ENCODE results near the gene RAB26. TPM values are rescaled to one million over a fixed set of nuclear protein-coding genes. Genes with fewer than 3 reads are reported as not detected.
"Not testable (repeated sequence)": the region's sequence is repeated elsewhere in the genome, so short reads cannot be mapped to it uniquely, and the experiment has no call there.

Gene RAB26
- polyA plus RNA-seq, 1 donor, result 2.1 TPM

DNA sequence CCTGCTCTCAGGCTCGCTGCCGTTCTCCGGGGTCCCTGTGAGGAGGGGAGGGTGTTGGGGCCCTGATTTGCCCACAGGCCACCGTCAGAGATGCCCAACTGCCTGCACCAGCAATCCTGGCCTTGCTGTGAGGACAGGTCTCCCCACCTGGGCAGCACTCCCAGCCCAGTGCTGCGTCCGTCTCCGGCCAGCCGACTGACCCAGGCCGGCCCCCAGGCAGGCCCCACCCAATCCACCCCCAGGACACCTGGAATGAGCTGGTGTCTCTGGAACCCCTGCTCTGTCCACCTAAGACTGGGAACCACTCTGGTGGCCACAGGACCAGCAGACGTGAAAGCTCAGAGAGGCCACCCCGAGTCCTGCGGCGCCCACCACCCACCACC, 32.8 kb upstream of the RAB26 start:
- no peak for DNase-seq

DNA sequence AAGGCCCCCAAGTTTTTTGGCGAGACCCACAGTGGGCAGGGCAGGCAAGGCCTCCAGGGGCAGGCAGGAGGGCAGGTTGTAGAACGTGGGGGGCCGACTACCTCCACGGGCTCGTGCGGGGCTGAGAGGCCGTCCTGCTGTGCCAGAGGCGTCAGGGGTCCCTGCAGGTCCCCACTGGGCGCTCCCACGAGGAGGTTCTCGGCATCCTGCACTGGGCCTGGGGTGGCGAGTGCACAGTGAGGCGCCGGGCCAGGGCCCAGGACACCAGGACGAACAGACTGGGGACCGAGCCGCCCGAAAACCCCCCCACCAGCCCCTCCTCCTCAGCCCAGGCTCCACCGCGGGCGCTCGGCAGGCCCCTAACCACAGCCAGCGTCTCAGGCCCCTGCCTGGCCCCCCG, 32.0 kb upstream of the RAB26 start:
- DNase-seq, result not testable (repeated sequence)

DNA sequence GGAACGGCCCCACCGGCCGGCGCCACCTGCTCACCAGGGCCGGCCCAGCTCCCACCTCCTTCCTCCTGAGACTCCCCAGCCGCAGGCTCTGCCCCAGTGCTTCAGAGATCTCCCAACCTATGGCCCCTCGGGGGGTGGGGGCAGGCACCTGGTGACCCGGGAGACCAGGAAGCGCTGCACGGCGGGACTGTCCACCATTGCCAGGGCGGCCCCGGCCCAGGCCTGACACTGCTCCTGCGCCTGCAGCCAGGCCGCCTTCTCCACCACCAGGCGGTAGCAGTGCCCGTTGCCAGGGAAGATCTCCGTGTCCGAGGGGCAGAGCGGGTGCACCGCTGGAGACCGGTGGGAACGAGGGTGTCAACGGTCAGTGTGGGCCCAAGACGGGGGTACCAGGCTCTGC, 31.1 kb upstream of the RAB26 start:
- DNase-seq, result not testable (repeated sequence)

DNA sequence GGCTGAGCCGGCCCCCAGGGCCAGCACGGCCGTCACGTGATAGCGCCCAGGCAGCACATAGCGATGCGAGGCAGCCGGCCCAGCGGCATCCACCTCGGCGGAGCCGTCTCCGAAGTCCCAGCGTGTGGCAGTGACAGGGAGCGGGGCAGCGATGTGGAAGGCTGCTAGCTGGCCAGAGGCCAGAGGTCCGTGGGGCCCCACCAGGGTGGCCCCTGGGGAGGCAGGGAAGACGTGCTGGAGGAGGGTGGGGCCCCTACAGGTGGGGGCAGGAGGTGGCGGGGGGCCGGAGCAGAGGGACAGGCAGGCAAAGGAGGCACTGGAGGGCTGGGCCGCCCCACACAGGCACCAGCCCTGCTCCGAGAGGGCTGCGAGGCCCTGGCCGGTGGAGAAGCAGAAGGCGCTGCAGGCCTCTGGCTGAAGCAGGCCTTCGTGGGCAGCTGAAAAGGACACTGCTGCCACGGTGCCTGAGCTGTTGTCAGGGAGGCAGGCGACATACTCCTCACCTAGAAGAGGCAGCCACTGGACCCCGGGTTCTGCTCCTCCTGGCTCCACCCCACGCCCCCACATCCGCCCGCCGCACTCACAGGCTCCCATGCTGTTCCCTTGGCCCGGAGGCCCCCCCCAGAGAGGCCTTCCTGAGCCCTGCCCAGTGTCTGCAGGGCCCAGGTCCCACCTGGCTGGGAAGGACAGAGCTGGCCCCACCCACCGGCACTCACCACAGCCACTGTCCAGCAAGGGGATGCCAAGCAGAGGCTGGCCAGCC, 30.3 kb upstream of the RAB26 start:
- DNase-seq, result not testable (repeated sequence)

DNA sequence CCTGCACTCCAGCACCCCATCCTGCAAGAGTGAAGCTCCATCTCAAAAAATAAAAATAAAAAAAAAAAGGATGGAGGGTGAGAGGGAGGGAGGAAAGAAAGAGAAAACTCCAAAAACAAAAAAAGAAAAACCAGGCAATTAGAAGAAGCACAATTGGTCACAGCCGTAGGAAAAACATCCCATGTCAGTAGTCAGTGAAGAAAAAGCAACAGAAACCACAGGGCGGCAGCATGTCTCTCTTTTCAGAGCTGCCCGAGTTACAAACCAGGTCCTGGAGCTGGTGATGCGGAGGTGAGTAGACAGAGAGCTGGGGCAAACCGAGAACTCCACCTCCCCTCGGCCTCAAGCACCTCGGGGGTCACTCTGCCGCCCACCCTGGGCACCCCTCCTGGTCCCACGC, 27.1 kb upstream of the RAB26 start:
- DNase-seq, result not testable (repeated sequence)

DNA sequence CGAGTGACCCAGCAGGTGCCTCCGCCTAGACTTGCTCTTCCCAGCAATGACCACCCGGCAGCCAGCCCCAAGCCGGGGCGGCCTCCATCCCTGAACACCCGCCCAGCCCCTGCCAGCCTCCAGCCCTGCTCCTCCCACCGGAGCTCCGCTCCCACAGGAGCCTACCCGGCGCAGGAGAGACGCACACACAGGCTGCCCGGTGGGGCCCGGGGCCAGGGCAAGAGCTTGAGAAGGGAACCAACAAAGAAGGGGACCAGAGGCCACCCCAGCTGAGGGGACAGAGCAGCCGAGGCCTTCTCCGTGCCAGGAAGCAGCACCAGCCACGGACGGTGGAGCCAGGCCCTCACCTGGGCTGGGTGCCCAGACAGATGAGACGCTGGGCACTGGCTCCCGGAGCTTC, 26.6 kb upstream of the RAB26 start:
- DNase-seq, result no peak

DNA sequence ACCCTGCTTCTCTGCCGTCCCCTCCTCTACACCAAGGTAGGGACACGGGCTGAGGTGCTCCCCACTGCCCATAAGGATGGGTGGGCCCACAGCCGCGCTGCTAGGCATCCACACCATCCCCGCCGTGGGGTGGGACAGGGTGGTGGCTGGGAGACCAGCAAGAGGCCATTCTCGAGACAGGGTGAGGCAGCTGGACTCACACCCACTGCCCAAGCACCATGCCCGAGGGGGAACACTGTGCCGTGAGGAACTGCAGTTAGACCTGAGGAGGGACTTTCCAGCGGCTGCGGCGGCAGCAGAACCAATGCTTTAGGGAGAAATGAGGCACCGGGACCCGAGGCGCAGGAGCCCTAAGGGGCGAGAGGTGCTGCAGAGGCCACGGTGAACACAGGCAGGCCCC, 26.0 kb upstream of the RAB26 start:
- DNase-seq, result no peak

DNA sequence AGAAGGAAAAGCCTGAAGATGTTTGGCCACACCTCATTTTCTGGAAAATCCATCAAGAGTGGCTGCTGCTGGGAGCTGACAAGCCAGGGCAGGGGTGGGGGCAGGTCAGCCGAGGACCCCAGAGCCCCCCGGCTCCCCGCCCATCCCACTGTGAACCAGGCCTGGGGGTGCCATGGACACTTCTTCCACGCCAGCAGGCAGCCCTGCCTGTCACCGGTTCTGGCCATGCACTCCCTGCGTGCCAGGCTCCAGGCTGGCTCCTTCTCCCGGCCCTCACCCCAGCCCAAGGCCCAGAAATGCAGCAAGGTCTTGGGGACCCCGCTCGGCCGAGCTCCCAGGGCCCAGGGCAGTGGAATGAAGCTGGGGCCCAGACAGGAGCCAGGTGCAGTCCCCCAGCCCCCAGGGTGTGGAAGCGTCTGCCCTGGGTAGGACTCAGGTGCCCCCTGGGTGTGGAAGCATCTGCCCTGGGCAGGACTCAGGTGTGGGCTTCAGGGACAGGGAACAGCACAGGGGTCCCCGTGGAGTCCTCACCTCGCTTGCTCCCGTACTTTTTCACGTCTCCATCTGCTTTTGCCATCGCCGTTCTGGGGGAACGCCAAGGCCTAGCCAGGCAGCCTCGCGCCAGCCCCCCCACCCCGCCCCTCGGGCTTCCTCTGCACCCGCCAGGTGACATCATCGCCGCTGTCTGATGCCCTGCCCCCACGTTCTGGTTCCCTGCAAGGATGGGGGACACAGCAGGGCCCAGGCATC, 25.3 kb upstream of the RAB26 start:
- not testable (repeated sequence) for DNase-seq

DNA sequence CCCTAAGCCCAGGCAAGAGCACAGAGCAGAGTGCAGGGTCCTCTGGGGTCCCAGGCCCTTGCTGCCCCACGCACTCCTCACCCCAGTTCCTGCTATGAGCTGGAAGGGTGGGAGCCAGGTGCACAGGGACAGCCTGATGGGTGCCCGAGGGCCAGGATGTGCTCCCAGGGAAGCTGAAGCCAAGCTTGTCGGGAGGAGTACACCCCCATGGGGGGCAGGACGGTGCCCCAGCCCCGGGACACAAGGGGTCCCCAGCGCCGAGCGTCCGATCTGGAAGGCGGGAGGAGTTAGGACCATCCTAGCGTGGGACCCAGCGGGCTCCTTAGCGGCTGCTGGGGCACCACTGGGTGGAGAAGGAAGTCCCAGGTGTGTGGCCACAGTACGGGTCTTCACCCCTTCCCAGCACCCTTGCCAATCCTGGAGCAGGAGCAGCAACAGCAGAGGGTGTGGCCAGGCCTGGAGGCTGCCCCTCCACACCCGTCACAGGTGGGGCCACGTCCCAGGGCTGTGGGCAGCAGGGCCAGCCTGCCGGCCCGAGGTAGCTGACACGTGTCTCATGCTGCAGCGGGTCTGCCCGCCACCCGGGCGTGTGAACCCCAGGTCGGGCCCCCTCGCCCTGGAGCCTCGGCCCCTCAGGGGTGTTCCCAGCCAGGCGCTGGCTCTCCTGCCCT, 24.6 kb upstream of the RAB26 start:
- not testable (repeated sequence) for DNase-seq

DNA sequence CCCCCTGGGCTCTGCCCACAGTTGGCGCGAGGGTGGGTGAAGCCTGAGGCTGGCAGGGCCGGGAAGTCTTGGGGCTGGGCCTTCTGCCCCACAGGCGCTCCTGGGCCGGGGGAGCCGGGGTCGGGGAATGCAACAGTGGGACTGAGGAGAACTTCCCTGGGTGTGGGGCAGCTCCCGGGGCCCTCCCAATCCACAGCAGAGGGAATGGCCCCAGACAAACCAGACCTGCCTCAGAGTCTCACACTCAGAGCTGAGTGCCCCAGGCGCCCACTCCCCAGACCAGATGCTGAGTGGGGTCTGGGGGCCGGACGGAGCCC, 24.1 kb upstream of the RAB26 start:
- DNase-seq, result not testable (repeated sequence)

DNA sequence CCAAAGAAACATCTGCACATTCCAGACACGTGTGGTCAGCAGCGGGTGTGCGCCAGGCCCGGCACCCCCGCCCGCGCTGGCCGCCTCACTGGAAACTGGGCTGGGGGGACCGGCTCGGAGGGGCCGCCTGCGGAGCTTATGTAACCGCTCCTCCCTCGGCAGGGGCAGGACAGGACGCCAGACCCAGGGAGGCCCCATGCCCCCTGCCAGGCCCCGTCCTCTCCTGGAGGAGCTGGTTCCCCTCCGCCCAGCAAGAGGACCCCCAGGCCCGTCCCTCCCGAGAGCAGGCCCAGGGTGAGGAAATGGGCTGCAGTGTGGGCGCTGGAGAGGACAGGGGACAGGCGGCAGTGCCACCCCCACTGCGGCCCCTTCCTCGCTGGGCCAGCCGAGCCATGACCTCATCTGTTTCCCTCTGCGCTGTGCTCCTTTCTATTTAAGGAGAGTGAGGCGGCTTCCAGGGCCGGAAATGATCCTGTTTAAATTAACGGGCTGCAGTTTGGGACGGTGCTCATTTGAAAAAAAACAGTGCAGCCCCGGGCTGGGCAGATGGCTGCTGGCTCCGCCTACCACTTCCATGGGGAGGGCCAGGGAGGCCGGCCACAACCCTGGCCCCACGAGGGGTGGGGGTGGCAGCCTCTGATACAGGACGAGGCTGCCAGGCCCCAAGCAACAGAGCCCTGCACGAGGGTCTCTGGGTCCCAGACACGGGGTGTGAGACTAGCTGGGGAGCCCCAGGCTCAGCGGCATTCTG, 23.6 kb upstream of the RAB26 start:
- DNase-seq, result peak; percentile 61

DNA sequence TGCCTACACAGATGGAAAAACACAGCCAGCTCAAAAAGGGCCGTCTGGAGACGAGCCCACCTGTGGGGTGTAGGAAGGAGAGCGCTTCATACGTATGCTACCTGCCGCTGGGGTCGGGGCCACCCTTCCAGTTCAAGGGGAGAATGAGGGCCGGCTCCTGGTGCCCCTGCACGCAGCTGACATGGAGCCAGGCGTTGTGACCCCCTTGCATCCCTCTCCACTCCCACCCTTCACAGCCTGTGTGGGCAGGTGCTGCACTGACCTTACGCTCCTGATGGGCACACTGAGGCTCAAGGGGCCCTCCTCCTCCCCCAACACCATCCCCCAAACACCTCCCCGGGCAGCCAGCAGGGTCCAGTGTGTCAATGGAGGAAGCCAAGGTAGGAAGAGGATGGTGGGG, 22.8 kb upstream of the RAB26 start:
- DNase-seq, result not testable (repeated sequence)

DNA sequence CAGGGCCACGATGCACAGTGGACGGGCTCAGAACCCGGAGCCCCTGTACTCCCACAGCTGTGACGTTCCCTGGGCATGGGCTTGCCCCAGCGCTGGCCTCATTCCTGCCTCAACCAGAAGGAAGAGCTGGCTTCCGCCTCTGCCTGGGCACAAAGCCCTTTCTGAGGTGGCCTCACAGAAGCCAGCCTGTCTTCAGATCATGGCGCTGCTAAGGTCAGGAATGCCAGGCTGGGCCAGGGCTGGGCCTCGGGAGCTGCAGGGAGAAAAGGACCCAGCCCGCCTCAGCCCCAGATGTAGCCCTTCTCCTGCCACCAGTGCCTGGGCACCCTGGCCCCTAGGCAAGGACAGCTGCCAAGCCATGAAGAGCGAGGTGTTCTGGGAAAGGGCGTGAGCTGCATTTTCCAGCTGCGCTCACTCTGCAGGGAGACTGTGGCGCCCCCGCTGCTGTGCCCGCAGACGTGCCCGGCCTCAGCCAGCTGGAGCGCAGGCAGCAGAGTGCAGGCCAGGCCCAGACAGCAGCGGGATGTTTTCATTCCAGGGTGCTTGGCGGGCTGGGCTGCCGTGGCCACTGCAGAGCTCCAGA, 22.2 kb upstream of the RAB26 start:
- DNase-seq, result not testable (repeated sequence)

DNA sequence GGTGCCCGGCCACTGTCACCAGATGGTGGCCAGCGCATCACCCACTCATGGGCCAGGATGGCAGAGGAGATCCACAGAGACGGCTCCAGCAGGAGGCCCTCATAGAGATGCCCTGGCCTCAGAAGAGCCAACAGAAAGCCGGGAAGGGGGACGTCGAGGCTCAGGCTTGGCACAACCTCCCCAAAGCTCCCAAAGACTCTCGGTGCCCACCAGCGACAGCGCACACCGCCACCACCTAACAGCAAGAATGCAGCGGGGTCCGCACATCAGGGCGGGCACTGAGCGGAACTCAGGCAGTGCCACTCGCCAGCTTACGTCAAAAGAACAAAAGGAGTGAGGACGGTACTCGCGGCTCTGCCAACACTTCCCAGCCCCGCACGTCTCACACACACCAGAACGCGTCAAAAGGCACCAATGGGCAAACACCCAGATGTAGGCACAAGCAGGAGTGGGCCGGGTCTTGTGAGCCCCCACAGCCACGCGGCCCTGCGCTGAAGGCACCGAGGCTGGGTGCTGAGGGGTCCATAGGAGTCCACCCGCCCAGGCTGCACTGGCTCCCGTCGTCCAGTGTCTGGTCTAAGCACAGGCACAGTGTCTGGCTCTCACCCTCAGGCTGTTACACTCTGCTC, 21.4 kb upstream of the RAB26 start:
- not testable (repeated sequence) for DNase-seq

DNA sequence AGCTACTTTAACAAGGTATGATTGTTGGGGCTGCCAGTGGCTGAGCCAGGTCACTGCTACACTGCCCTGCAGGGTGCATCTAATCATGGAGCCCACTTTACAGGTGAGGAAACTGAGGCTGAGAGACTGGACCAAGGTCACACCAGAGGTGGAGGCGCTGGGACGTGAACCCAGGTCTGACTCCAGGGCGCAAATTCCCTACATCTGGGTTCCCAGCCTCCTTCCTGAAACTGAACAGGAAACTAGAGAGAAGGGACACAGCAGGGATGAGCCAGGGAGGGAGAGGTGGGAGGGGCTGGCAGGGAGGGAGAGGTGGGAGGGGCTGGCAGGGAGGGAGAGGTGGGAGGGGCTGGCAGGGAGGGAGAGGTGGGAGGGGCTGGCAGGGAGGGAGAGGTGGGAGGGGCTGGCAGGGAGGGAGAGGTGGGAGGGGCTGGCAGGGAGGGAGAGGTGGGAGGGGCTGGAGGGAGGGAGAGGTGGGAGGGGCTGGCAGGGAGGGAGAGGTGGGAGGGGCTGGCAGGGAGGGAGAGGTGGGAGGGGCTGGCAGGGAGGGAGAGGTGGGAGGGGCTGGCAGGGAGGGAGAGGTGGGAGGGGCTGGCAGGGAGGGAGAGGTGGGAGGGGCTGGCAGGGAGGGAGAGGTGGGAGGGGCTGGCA, 20.7 kb upstream of the RAB26 start:
- not testable (repeated sequence) for DNase-seq

DNA sequence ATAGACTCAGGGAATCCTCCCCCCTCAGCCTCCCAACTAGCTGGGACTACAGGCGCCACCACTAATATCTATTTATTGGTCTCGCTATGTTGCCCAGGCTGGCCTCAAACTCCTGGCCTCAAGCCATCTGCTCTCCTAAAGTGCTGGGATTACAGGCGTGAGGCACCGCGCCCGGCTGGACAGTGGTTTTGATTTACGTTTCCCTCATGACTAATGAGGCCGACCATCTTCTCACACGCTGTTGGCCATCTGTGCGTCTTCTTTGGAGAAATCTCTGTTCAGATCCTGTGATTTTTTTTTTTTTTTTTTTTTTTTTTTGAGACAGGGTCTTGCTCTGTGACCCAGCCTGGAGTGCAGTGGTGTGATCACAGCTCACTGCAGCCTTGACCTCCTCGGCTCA, 19.2 kb upstream of the RAB26 start:
- not testable (repeated sequence) for DNase-seq

DNA sequence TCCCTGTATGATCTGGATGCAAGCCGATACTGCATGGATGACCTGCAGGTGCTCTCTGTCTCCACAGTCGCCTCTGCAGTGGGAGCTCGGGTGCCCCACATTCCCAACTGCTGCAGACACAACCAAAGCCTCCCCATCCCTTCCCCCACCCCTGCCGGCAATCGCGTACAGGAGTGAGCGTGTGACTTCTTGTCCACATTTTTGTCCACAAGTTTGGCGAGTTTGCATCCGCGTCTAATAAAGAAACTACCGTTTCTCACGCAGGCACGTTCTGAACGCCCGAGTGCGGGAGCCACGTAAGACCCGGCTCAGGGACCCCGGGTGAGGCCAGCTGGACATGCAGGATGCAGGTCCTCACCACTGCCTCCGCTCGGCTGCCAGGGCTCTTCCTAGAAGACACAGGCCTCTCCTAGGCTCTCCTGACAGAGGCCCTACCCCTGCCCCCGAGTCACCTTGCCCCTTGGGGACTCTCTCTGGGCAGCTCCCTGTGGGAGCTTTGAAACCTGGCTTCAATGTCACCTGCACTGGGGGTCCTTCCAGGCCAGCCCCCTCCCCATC, 18.5 kb upstream of the RAB26 start:
- not testable (repeated sequence) for DNase-seq

DNA sequence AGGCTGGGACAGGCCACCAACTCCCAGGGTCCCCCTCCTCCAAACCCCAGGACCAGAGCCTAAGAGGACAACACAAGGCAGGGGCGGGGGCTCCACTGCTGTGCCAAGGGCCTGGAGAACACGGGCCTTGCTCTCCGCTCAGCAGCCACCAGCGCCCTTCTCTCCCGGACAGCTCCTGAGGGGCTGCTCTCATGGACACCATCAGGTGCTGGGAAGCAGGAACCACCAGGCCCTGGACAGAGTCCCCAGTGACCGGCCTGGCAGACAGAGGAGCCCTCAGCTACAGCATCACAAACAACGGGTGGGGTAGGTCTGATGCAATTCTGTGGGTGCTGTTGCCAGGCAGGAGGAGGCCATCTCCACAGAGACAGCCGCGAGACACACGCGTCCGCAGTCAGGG, 14.6 kb upstream of the RAB26 start:
- DNase-seq, result not testable (repeated sequence)

DNA sequence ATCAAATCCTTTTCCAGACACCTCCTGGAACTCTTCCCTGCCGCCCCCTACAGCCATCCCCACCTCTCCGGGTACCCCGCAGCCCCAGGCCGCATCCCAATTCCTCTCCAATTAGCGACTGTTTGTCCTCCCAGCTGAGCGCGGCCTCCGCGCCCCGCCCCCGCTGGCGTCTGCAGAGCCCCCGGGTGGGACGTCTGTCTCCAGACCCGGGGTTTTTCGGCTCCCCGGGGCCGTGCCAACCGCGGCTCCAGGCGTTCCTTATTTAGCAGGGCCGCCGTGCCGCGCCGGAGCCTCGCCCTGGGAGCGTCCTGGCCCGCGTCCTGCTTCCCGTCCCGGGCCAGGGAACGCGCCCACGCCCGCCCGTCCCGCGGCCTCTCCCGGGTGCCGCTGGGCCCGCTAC, 13.4 kb upstream of the RAB26 start:
- not testable (repeated sequence) for DNase-seq

DNA sequence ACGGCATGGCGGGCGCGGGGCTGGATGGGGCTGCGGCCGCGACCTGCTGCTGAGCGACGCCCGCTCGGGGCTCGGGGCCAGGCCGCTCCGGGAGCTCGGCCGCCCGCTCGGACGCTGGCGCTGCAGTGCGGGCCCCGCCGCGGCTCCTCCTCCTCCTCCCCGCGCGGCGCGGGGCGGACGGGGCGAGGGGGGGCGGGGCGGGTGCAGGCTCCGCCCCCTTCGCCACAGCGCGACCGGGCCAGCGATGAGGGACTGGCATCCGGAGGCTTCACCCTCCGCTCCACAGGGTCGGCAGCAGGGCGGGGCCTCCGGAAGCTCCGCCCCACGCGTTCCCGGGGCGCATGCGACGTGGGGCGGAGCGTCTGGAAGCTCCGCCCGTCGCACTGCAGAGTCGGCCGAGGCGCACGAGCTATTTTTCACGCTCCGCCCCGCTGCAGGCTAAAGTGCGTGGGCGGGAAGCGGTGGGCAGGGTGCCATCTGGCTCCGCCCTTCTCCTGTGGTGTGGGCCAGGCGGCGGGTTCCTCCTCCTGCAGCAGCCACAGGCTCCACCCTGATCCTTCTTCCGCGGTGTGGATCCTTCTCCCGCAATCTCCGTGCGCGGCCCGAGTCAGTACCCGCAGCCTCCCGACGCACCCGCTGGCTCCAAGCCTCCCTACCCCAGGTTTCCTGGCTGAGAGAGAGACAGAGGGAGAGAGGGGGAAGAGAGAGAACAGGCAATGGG, 12.5 kb upstream of the RAB26 start, which contains the start of gene PKD1:
Gene PKD1 (minus strand): TSS at position 129 of the 721 bp plus-strand sequence. CDS start 209 bp downstream, outside the sequence.
- DNase-seq, result peak; percentile 91
